ENCODE results near the gene GRID1.

Gene GRID1

DNA sequence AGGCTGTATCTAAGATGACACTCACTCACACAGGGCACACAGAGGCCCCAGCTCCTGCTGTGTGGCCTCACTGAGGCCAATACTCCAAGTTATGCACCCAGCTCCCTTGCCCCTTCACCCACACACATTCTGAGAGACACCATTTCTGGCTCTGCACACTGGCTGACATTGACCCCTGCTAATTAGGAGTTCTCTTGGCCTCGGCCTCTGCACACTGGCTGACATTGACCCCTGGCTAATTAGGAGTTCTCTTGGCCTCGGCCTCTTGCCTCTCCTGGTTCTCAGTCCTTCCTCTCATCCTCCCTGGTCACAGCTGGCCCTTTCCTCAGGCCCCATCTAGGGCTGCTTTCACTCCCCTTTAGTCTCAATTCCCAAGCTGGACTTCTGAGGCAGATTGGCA, 97.3 kb downstream of the GRID1 start:
- Histone ChIP-seq H3K9me2 (ENCODE audit: low read depth, low read length) (no peaks in the 10 kb centered on the region), H3K27ac (ENCODE audit: low read depth, low read length, poor library complexity, severe bottlenecking) (no peak overlapping the region), H3K36me3 (ENCODE audit: insufficient read depth, low read length) (no peaks in the 10 kb centered on the region), H4K20me1 (ENCODE audit: insufficient read depth, low read length) (no peaks in the 10 kb centered on the region), H3K4me3 (ENCODE audit: low read depth, low read length, poor library complexity, severe bottlenecking) (no peak overlapping the region), H3K9me3 (ENCODE audit: low read length) (no peaks in the 10 kb centered on the region), H3K9ac (ENCODE audit: low read length) (no peak overlapping the region), H3K4me1 (ENCODE audit: insufficient read depth, low read length, severe bottlenecking) (no peaks in the 10 kb centered on the region), H3K79me2 (ENCODE audit: insufficient read depth, low read length) (no peaks in the 10 kb centered on the region), H2AFZ (ENCODE audit: low read length) (no peak overlapping the region), H3F3A (ENCODE audit: insufficient read depth, low read length) (no peaks in the 10 kb centered on the region), H3K4me2 (ENCODE audit: low read length) (no peak overlapping the region), H3K27me3 (ENCODE audit: insufficient read depth, low read length) (peaks cover 4% of the 10 kb centered on the region; the same call in 1 of the 2 replicates)
- TF ChIP-seq, protein P1, sequence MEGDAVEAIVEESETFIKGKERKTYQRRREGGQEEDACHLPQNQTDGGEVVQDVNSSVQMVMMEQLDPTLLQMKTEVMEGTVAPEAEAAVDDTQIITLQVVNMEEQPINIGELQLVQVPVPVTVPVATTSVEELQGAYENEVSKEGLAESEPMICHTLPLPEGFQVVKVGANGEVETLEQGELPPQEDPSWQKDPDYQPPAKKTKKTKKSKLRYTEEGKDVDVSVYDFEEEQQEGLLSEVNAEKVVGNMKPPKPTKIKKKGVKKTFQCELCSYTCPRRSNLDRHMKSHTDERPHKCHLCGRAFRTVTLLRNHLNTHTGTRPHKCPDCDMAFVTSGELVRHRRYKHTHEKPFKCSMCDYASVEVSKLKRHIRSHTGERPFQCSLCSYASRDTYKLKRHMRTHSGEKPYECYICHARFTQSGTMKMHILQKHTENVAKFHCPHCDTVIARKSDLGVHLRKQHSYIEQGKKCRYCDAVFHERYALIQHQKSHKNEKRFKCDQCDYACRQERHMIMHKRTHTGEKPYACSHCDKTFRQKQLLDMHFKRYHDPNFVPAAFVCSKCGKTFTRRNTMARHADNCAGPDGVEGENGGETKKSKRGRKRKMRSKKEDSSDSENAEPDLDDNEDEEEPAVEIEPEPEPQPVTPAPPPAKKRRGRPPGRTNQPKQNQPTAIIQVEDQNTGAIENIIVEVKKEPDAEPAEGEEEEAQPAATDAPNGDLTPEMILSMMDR (IDR thresholded peaks at IDR 0.05; ENCODE audit: low read length): no peak
- no peak for TF ChIP-seq EZH2 (IDR thresholded peaks at IDR 0.05; ENCODE audit: borderline replicate concordance, low read length)

DNA sequence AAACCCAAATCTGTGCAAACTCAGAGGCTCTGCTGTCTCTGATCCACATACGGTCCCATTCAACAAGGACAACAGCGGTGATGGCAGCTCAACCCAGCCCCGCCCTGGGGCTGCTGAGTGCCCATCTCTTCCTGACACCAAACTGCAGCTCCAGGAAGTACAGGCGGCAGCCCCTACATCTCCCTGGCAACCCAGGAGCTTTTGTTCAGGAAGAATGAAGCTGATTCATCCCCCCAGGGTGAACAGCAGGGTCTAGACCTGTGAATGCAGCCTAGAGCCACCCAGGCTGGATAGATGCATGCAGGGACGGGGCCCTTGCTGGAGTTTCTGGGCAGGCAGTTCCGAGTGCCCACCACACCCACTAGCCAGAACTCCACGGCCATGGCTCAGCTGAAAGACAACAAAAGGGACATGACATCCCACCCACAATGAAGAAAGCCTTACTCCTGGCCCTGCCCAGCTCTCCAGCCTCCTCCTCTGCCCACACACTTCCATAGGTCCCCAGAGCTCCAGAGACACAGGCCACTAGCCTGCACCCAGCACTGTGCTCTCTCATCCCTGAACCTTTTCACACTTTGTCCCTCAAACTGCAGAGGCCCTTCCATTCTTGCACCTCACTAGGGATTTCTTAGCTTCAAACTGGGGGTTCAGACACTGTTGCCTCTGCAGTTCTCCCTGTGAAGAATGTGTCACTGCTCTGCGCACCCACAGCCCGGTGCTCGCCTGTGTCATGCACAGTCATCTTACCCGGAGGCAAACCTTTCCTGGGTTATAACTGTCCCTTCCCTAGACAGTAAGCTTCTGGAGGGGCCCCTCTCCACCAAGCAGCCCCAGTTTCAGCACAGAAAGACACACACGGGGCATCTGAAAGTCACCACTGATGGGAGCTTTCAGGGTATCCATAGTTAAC, 99.1 kb downstream of the GRID1 start:
- Histone ChIP-seq H3K4me3 (ENCODE audit: low read depth, low read length, poor library complexity, severe bottlenecking) (no peak overlapping the region), H3K36me3 (ENCODE audit: insufficient read depth, low read length) (no peaks in the 10 kb centered on the region), H3K27me3 (ENCODE audit: insufficient read depth, low read length) (peaks cover 4% of the 10 kb centered on the region; the same call in 1 of the 2 replicates), H4K20me1 (ENCODE audit: insufficient read depth, low read length) (no peaks in the 10 kb centered on the region), H3K79me2 (ENCODE audit: insufficient read depth, low read length) (no peaks in the 10 kb centered on the region), H3K27ac (ENCODE audit: low read depth, low read length, poor library complexity, severe bottlenecking) (no peak overlapping the region), H3K4me1 (ENCODE audit: insufficient read depth, low read length, severe bottlenecking) (no peaks in the 10 kb centered on the region), H3F3A (ENCODE audit: insufficient read depth, low read length) (no peaks in the 10 kb centered on the region), H3K9me3 (ENCODE audit: low read length) (no peaks in the 10 kb centered on the region), H3K9ac (ENCODE audit: low read length) (no peak overlapping the region), H2AFZ (ENCODE audit: low read length) (no peak overlapping the region), H3K9me2 (ENCODE audit: low read depth, low read length) (no peaks in the 10 kb centered on the region), H3K4me2 (ENCODE audit: low read length) (no peak overlapping the region)
- TF ChIP-seq, protein P1 (IDR thresholded peaks at IDR 0.05; ENCODE audit: low read length): no peak
- no peak for TF ChIP-seq EZH2 (IDR thresholded peaks at IDR 0.05; ENCODE audit: borderline replicate concordance, low read length)

- no peaks in the 10 kb centered on the region for H3K79me2 ChIP-seq (ENCODE audit: insufficient read depth, low read length)
- no peak overlapping the region for H3K9ac ChIP-seq (ENCODE audit: low read length)
- H3K9me3 ChIP-seq (ENCODE audit: low read length): no peaks in the 10 kb centered on the region
- no peaks in the 10 kb centered on the region for H3F3A ChIP-seq (ENCODE audit: insufficient read depth, low read length)
- H3K4me2 ChIP-seq (ENCODE audit: low read length): no peak overlapping the region
- H2AFZ ChIP-seq (ENCODE audit: low read length): no peak overlapping the region
- H3K27me3 ChIP-seq (ENCODE audit: insufficient read depth, low read length): peaks cover 4% of the 10 kb centered on the region; the same call in 1 of the 2 replicates
- H3K9me2 ChIP-seq (ENCODE audit: low read depth, low read length): no peaks in the 10 kb centered on the region
- no peaks in the 10 kb centered on the region for H3K4me1 ChIP-seq (ENCODE audit: insufficient read depth, low read length, severe bottlenecking)
- H4K20me1 ChIP-seq (ENCODE audit: insufficient read depth, low read length): no peaks in the 10 kb centered on the region
- H3K27ac ChIP-seq (ENCODE audit: low read depth, low read length, poor library complexity, severe bottlenecking): no peak overlapping the region
- TF ChIP-seq, protein P1 (IDR thresholded peaks at IDR 0.05; ENCODE audit: low read length): no peak
- TF ChIP-seq EZH2 (IDR thresholded peaks at IDR 0.05; ENCODE audit: borderline replicate concordance, low read length): no peak
- H3K4me3 ChIP-seq (ENCODE audit: low read depth, low read length, poor library complexity, severe bottlenecking): no peak overlapping the region
- no peaks in the 10 kb centered on the region for H3K36me3 ChIP-seq (ENCODE audit: insufficient read depth, low read length)
Measured at GRCh38 chr10:86266446-86267242, 100.0 kb downstream of the GRID1 start.
